Cardiac muscle cell (in vitro differentiated cells and primary cell): ENCODE measurements around the gene LATS2. TPM values are rescaled to one million over a fixed set of nuclear protein-coding genes. Genes with fewer than 3 reads are reported as not detected.

ENCODE experiments used
- DNase-seq, 2 donors: peaks; one replicate each; pipeline versions ENCODE4 v3.0.0 to v3.0.0-alpha.2; 2010 to 2017; ENCODE audit warnings: low read depth in 1 of 2, low spot score in 1 of 2
- H3K27ac ChIP-seq: fragments of 200-600 bp; sonication (generic); 2 replicates; pipeline ENCODE4 v1.5.1; 2016
- H3K27me3 ChIP-seq: fragments of 200-600 bp; sonication (generic); 2 replicates; pipeline ENCODE4 v1.6.0; 2016; ENCODE audit warnings: control low read depth
- H3K36me3 ChIP-seq: fragments of 200-600 bp; sonication (generic); 2 replicates; pipeline ENCODE4 v1.5.1; 2016; ENCODE audit warnings: control low read depth
- H3K4me1 ChIP-seq: fragments of 200-600 bp; sonication (generic); 2 replicates; pipeline ENCODE4 v1.8.1; 2017; ENCODE audit warnings: low read depth, mild to moderate bottlenecking, mixed run types
- H3K4me3 ChIP-seq: fragments of 200-600 bp; sonication (generic); 2 replicates; pipeline ENCODE4 v1.5.1; 2016; ENCODE audit warnings: mild to moderate bottlenecking
- H3K9me3 ChIP-seq: fragments of 200-600 bp; sonication (generic); 2 replicates; pipeline ENCODE4 v1.5.1; 2017; ENCODE audit warnings: low read depth, mild to moderate bottlenecking, control low read depth
- polyA plus RNA-seq: library from polyadenylated mRNA; unstranded; fragments of >200 nt; fragmentation: Nextera tagmentation; extraction: Ambion mirVana; gene quantifications from 2 replicates; pipeline ENCODE4 v1.2.1, GENCODE V29; 2016
- total RNA-seq: library from RNA; depleted of rRNA; stranded (reverse); fragments of >200 nt; gene quantifications from 2 replicates; pipeline ENCODE4 v1.2.3, GENCODE V29; 2016
- TF ChIP-seq, protein P1 (sequence below): IDR thresholded peaks from 2 replicates; pipeline ENCODE4 v1.5.1; 2012; ENCODE audit warnings: low read depth, mild to moderate bottlenecking, low read length

LATS2 gene
- total and polyA plus RNA-seq, 2 experiments from 2014 or later = 4.0 to 14.7 TPM

- Histone ChIP-seq H3K4me1 (no peaks in the 10 kb centered on the region), H3K36me3 (peaks cover 25% of the 10 kb centered on the region), H3K27me3 (no peaks in the 10 kb centered on the region), H3K4me3 (no peak overlapping the region), H3K9me3 (no peaks in the 10 kb centered on the region), H3K27ac (no peak overlapping the region)
- TF ChIP-seq, protein P1, sequence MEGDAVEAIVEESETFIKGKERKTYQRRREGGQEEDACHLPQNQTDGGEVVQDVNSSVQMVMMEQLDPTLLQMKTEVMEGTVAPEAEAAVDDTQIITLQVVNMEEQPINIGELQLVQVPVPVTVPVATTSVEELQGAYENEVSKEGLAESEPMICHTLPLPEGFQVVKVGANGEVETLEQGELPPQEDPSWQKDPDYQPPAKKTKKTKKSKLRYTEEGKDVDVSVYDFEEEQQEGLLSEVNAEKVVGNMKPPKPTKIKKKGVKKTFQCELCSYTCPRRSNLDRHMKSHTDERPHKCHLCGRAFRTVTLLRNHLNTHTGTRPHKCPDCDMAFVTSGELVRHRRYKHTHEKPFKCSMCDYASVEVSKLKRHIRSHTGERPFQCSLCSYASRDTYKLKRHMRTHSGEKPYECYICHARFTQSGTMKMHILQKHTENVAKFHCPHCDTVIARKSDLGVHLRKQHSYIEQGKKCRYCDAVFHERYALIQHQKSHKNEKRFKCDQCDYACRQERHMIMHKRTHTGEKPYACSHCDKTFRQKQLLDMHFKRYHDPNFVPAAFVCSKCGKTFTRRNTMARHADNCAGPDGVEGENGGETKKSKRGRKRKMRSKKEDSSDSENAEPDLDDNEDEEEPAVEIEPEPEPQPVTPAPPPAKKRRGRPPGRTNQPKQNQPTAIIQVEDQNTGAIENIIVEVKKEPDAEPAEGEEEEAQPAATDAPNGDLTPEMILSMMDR = no peak
- DNase-seq = no peak
Measured at GRCh38 chr13:20973886-20974425, 87.4 kb downstream of the LATS2 start.

- H3K36me3 ChIP-seq = peaks cover 20% of the 10 kb centered on the region
- no peaks in the 10 kb centered on the region for H3K27me3 ChIP-seq
- no peak overlapping the region for H3K27ac ChIP-seq
- TF ChIP-seq, protein P1 = no peak
- no peaks in the 10 kb centered on the region for H3K4me1 ChIP-seq
- no peaks in the 10 kb centered on the region for H3K9me3 ChIP-seq
- no peak overlapping the region for H3K4me3 ChIP-seq
- no peak for DNase-seq
Measured at GRCh38 chr13:20972731-20973130, 88.7 kb downstream of the LATS2 start.

DNA sequence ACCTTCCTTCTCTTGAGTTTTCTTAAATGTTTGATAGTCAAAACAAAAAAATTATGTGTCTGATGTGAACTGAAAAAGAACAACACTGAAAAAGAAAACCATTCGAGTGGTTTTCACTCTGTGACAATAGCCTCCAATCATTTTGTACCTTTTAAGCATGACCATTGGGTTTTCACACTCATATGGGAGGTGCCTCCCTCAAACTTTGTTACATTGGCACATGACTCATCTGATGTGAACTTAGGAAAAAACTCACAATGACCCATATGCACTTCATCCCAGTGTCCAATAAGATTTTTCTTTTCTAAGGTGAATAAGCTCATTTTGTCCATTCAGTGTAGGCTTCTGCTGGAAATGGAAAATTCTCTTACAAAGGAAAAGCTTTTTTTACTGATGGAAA lies 92.2 kb downstream of the LATS2 start:
- TF ChIP-seq, protein P1 = no peak
- Histone ChIP-seq H3K27ac (no peak overlapping the region), H3K4me1 (no peaks in the 10 kb centered on the region), H3K4me3 (no peak overlapping the region), H3K27me3 (no peaks in the 10 kb centered on the region), H3K36me3 (peaks cover 8% of the 10 kb centered on the region), H3K9me3 (no peaks in the 10 kb centered on the region)
- DNase-seq = peak in 1 of 2 donors; percentile 19

DNA sequence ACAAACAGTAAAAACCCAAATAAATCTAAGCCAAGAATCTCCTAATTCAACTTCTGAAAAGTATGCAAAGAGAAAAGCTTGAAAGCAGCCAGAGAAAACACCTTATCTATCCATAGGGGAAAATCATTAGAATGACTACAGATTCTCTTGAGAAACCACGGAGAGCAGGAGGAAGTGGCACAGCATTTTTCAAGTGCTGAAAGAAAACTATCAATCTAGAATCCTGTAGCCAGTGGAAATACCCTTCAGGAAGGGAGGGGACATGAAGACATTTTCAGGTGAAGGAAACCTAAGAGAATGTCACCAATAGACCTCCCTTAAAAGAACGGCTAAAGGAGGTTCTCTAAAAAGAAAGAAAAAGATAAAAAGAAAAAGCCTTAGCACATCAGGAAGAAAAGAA lies 92.6 kb downstream of the LATS2 start:
- no peak for DNase-seq
- Histone ChIP-seq H3K27ac (no peak overlapping the region), H3K4me3 (no peak overlapping the region), H3K27me3 (no peaks in the 10 kb centered on the region), H3K36me3 (peaks cover 4% of the 10 kb centered on the region), H3K4me1 (no peaks in the 10 kb centered on the region), H3K9me3 (no peaks in the 10 kb centered on the region)
- TF ChIP-seq, protein P1 = no peak

DNA sequence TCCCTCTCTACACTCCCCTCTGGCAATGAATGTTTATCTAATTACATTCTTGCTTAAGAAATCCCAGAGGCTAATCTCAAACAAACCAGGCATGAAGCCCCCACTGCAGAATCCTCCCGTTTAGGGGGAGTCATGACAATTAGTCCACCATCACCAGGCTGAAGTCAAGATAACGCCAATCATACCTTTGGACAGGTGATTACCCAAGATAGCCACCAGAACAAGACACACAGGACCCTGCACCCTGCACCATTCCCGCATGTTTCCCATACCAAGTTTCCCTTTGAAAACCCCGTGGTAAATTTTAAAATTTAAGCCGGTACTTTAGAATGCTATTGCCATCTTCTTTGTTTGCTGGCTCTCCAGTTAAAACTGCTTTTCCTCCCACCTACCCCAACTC lies 94.0 kb downstream of the LATS2 start:
- Histone ChIP-seq H3K36me3 (no peaks in the 10 kb centered on the region), H3K27ac (no peak overlapping the region), H3K9me3 (no peaks in the 10 kb centered on the region), H3K4me1 (no peaks in the 10 kb centered on the region), H3K27me3 (no peaks in the 10 kb centered on the region), H3K4me3 (no peak overlapping the region)
- no peak for DNase-seq
- TF ChIP-seq, protein P1 = no peak
